H9 (cell line): ENCODE results near the gene SNAP47. TPM values are rescaled to one million over a fixed set of nuclear protein-coding genes. Genes with fewer than 3 reads are reported as not detected.

Source experiments
- DNase-seq: peaks from one replicate; pipeline ENCODE4 v3.0.0-alpha.2; 2017
- H2AFZ ChIP-seq: one replicate; pipeline ENCODE4 v1.6.1; 2013; ENCODE audit warnings: mild to moderate bottlenecking, low read length, control low read depth, moderate library complexity
- H2AK5ac ChIP-seq: 2 replicates; pipeline ENCODE4 v1.6.1; 2013; ENCODE audit warnings: low read length, control low read depth, mixed read lengths; ENCODE audit not compliant: insufficient read length
- H2BK120ac ChIP-seq: one replicate; pipeline ENCODE4 v1.6.1; 2013; ENCODE audit warnings: low read depth, mild to moderate bottlenecking, low read length, control low read depth, inconsistent platforms; ENCODE audit not compliant: poor library complexity, severe bottlenecking
- H2BK12ac ChIP-seq: 2 replicates; pipeline ENCODE4 v1.6.1; 2013; ENCODE audit warnings: low read length, control low read depth, mixed read lengths, low read depth; ENCODE audit not compliant: insufficient read length
- H2BK15ac ChIP-seq: 2 replicates; pipeline ENCODE4 v1.6.1; 2013; ENCODE audit warnings: low read depth, low read length, control low read depth
- H2BK20ac ChIP-seq: one replicate; pipeline ENCODE4 v1.6.1; 2013; ENCODE audit warnings: low read depth, mild to moderate bottlenecking, low read length, control low read depth, inconsistent platforms; ENCODE audit not compliant: poor library complexity, severe bottlenecking
- H2BK5ac ChIP-seq: 2 replicates; pipeline ENCODE4 v1.6.1; 2013; ENCODE audit warnings: low read length, control low read depth, mixed read lengths; ENCODE audit not compliant: insufficient read length
- H3K14ac ChIP-seq: 2 replicates; pipeline ENCODE4 v1.6.1; 2013; ENCODE audit warnings: low read length, control low read depth; ENCODE audit not compliant: insufficient read depth
- H3K18ac ChIP-seq: 2 replicates; pipeline ENCODE4 v1.6.1; 2013; ENCODE audit warnings: low read depth, mild to moderate bottlenecking, mixed read lengths, low read length, control low read depth; ENCODE audit not compliant: insufficient read length
- H3K23ac ChIP-seq: 2 replicates; pipeline ENCODE4 v1.6.1; 2013; ENCODE audit warnings: low read length, control low read depth, mixed read lengths, low read depth; ENCODE audit not compliant: insufficient read length
- H3K23me2 ChIP-seq: 2 replicates; pipeline ENCODE4 v1.6.1; 2013; ENCODE audit warnings: low read depth, mild to moderate bottlenecking, mixed read lengths, low read length, control low read depth; ENCODE audit not compliant: insufficient read length, poor library complexity, severe bottlenecking
- H3K27ac ChIP-seq: 2 replicates; pipeline ENCODE4 v1.5.1; 2013; ENCODE audit warnings: low read length, control low read depth, mixed read lengths, low read depth; ENCODE audit not compliant: insufficient read length
- H3K27me3 ChIP-seq: 2 replicates; pipeline ENCODE4 v1.6.1; 2013; ENCODE audit warnings: low read length, control low read depth, inconsistent platforms; ENCODE audit not compliant: insufficient read depth
- H3K4ac ChIP-seq: 2 replicates; pipeline ENCODE4 v1.6.1; 2013; ENCODE audit warnings: low read depth, mild to moderate bottlenecking, control low read depth, inconsistent platforms, low read length, moderate library complexity
- H3K4me1 ChIP-seq: 2 replicates; pipeline ENCODE4 v1.6.1; 2013; ENCODE audit warnings: low read length, control low read depth, inconsistent platforms; ENCODE audit not compliant: insufficient read depth
- H3K4me2 ChIP-seq: 2 replicates; pipeline ENCODE4 v1.6.1; 2013; ENCODE audit warnings: low read length, control low read depth, mixed read lengths; ENCODE audit not compliant: insufficient read length, insufficient read depth
- H3K56ac ChIP-seq: 2 replicates; pipeline ENCODE4 v1.6.1; 2013; ENCODE audit warnings: low read depth, mild to moderate bottlenecking, mixed read lengths, low read length, control low read depth; ENCODE audit not compliant: insufficient read length
- H3K79me1 ChIP-seq: 2 replicates; pipeline ENCODE4 v1.6.1; 2013; ENCODE audit warnings: low read depth, mild to moderate bottlenecking, moderate library complexity, low read length, control low read depth, inconsistent platforms; ENCODE audit not compliant: insufficient read depth, poor library complexity, severe bottlenecking
- H3K79me2 ChIP-seq: 2 replicates; pipeline ENCODE4 v1.6.1; 2013; ENCODE audit warnings: low read length, control low read depth, inconsistent platforms; ENCODE audit not compliant: insufficient read depth
- H3K9ac ChIP-seq: 2 replicates; pipeline ENCODE4 v1.6.1; 2013; ENCODE audit warnings: low read length, control low read depth, mixed read lengths; ENCODE audit not compliant: insufficient read length; ENCODE audit errors: extremely low read depth
- H3K9me3 ChIP-seq: one replicate; pipeline ENCODE4 v1.6.1; 2013; ENCODE audit warnings: low read depth, low read length, inconsistent platforms; ENCODE audit not compliant: control insufficient read depth
- H3T11ph ChIP-seq: one replicate; pipeline ENCODE4 v1.6.1; 2013; ENCODE audit warnings: mild to moderate bottlenecking, low read length, control low read depth, inconsistent platforms
- H4K20me1 ChIP-seq: one replicate; pipeline ENCODE4 v1.6.1; 2013; ENCODE audit not compliant: control insufficient read depth, insufficient read length, insufficient read depth
- H4K5ac ChIP-seq: 2 replicates; pipeline ENCODE4 v1.6.1; 2013; ENCODE audit warnings: low read depth, mild to moderate bottlenecking, mixed read lengths, low read length, control low read depth; ENCODE audit not compliant: insufficient read length
- H4K8ac ChIP-seq: replicated peaks from 2 replicates; pipeline ENCODE4 v1.6.1; 2013; ENCODE audit warnings: low read length, control low read depth, mixed read lengths, low read depth; ENCODE audit not compliant: insufficient read length
- H4K91ac ChIP-seq: 2 replicates; pipeline ENCODE4 v1.6.1; 2013; ENCODE audit warnings: low read depth, mild to moderate bottlenecking, moderate library complexity, mixed read lengths, low read length, control low read depth; ENCODE audit not compliant: insufficient read length
- H3K27ac Mint-ChIP-seq, 3 experiments: 2 replicates in 2 of 3; 3 replicates in 1 of 3; pipeline ENCODE4 v1.8.0; 2020 to 2021; ENCODE audit warnings: mixed read lengths in 3 of 3, mild to moderate bottlenecking in 1 of 3, moderate library complexity in 1 of 3
- H3K27me3 Mint-ChIP-seq: 2 replicates; pipeline ENCODE4 v1.8.0; 2021; ENCODE audit warnings: low read depth, mild to moderate bottlenecking, moderate library complexity, mixed read lengths
- H3K36me3 Mint-ChIP-seq, 3 experiments: 2 replicates in 2 of 3; 3 replicates in 1 of 3; pipeline ENCODE4 v1.8.0; 2020 to 2021; ENCODE audit warnings: low read depth in 3 of 3, mixed read lengths in 3 of 3; ENCODE audit not compliant: insufficient read depth in 1 of 3
- H3K4me1 Mint-ChIP-seq, 2 experiments: 2 replicates each; pipeline ENCODE4 v1.8.0; 2020; ENCODE audit warnings: mixed read lengths in 2 of 2
- H3K4me3 Mint-ChIP-seq, 2 experiments: 2 replicates in 1 of 2; 3 replicates in 1 of 2; pipeline ENCODE4 v1.8.0; 2020 to 2021; ENCODE audit warnings: mild to moderate bottlenecking in 2 of 2, mixed read lengths in 2 of 2, moderate library complexity in 1 of 2
- H3K9me3 Mint-ChIP-seq, 2 experiments: 2 replicates in 1 of 2; 3 replicates in 1 of 2; pipeline ENCODE4 v1.8.0; 2020; ENCODE audit warnings: mild to moderate bottlenecking in 2 of 2, mixed read lengths in 2 of 2, moderate library complexity in 1 of 2
- CTCF ChIP-seq: fragments of 200-600 bp; sonication (generic); conservative IDR thresholded peaks from 3 replicates; pipeline ENCODE4 v1.8.0; 2021; ENCODE audit warnings: antibody characterized with exemption, mild to moderate bottlenecking
- WGBS: extraction: QIAGEN DNeasy Blood & Tissue Kit; methylation state at CpG from one replicate; pipeline ENCODE4 v1.1.7; 2013; ENCODE audit warnings: missing lambda C conversion rate, low lambda C conversion rate, mixed read lengths; ENCODE audit not compliant: insufficient read length; ENCODE audit errors: extremely low coverage; 5-methylcytosine and 5-hydroxymethylcytosine counted together
- total RNA-seq: library from RNA; stranded (reverse); gene quantifications from 2 replicates; pipeline ENCODE4 v1.2.1, GENCODE V29; 2021

SNAP47 gene
- total RNA-seq, 1 experiment from 2014 or later, result 44.1 TPM

GRCh38 chr1:227749225-227749624 is 14.0 kb downstream of the SNAP47 start:
- H3K9me3 Mint-ChIP-seq, result no peaks in the 10 kb centered on the region
- Histone ChIP-seq H3K27ac (no peak overlapping the region), H4K20me1 (no peaks in the 10 kb centered on the region), H4K8ac (no peak overlapping the region), H3K56ac (no peak overlapping the region), H3K23me2 (no peaks in the 10 kb centered on the region), H3K23ac (no peak overlapping the region), H3K4me1 (no peaks in the 10 kb centered on the region), H3K18ac (no peak overlapping the region), H4K91ac (no peak overlapping the region), H4K5ac (no peak overlapping the region), H2BK15ac (no peak overlapping the region), H2BK5ac (no peak overlapping the region), H3K14ac (no peak overlapping the region), H3T11ph (no peak overlapping the region), H2BK20ac (no peak overlapping the region), H3K4ac (no peak overlapping the region), H2BK120ac (no peak overlapping the region), H2AFZ (no peak overlapping the region), H2AK5ac (no peak overlapping the region), H3K9me3 (no peaks in the 10 kb centered on the region), H3K79me1 (peaks cover 2% of the 10 kb centered on the region), H2BK12ac (no peak overlapping the region), H3K4me2 (no peak overlapping the region), H3K27me3 (no peaks in the 10 kb centered on the region), H3K9ac (no peak overlapping the region), H3K79me2 (peaks cover 2% of the 10 kb centered on the region; the same call in 1 of the 2 replicates)
- H3K4me3 Mint-ChIP-seq, result no peak overlapping the region
- H3K4me1 Mint-ChIP-seq, result no peaks in the 10 kb centered on the region
- no peak for DNase-seq
- H3K36me3 Mint-ChIP-seq, result peaks cover 7 to 29% (median 24%) of the 10 kb centered on the region in 3 experiments
- H3K27me3 Mint-ChIP-seq, result no peaks in the 10 kb centered on the region
- H3K27ac Mint-ChIP-seq, result no peak overlapping the region
- WGBS, result no CpG with 5 or more reads among the region's 7 CpGs
- TF ChIP-seq CTCF, result no peak
